Bronchial epithelial cell (primary cell): Measurements from ENCODE around the gene SSBP3. TPM values are rescaled to one million over a fixed set of nuclear protein-coding genes. Genes with fewer than 3 reads are reported as not detected.

Experiments
- DNase-seq: peaks from one replicate; pipeline ENCODE4 v3.0.0-alpha.2; 2010; ENCODE audit warnings: low read depth
- FAIRE-seq: peaks from 2 replicates; lab custom pipeline; 2011; peaks lifted over from hg19 to GRCh38; lab: Jason Lieb, UNC
- H3K27me3 ChIP-seq: 2 replicates; pipeline ENCODE4 v1.5.1; 2011; ENCODE audit warnings: low read length; ENCODE audit not compliant: control insufficient read depth, insufficient read depth
- H3K36me3 ChIP-seq: 2 replicates; pipeline ENCODE4 v1.5.1; 2011; ENCODE audit warnings: low read length; ENCODE audit not compliant: control insufficient read depth, insufficient read depth
- H3K4me3 ChIP-seq: 2 replicates; pipeline ENCODE4 v1.5.1; 2011; ENCODE audit warnings: mild to moderate bottlenecking, low read depth, low read length, control low read depth
- total RNA-seq: library from RNA; depleted of rRNA; stranded (reverse); fragments of >200 nt; gene quantifications from 2 replicates; pipeline ENCODE4 v1.2.1, GENCODE V29; 2014
- TF ChIP-seq, protein P1 (sequence below): IDR thresholded peaks from 2 replicates; pipeline ENCODE4 v1.5.1; 2011; ENCODE audit warnings: mild to moderate bottlenecking, moderate library complexity, low read length, control low read depth, inconsistent platforms; ENCODE audit not compliant: insufficient read depth, severe bottlenecking

Gene SSBP3
- total RNA-seq, 1 donor from 2014 or later = 3.7 TPM

DNA sequence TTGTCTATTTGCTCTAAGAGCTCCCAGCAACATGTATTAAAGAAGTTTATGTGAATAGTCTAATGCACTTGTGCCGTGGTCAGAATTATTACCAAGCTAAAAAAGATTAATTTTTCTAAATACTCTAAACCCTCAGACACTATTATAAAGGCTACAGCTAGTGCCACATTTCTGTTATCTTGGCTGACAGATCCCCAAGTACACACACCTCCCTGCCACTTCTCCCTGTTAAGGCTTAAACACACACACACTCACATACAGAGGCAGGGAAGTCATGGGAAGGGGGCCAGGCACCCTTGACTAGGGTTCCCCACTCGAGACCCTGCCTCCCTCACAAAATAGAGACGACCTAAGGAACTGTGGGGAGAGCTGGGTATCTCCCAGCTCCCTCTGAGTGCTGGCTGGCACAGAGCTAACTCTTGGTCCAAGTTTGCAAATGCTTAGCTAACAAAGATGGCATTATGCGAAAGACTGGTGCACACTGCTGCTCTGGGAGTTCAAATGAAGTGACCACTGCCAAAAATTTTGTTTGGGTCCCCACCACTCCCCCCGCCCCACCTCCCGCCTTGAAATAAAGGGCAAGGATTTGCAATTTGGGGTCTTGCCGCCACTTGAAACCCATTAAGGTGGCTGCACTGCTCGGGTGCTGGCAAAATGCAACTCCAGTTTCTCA lies 9.8 kb downstream of the SSBP3 start:
- FAIRE-seq (no peak), DNase-seq (no peak)
- TF ChIP-seq, protein P1, sequence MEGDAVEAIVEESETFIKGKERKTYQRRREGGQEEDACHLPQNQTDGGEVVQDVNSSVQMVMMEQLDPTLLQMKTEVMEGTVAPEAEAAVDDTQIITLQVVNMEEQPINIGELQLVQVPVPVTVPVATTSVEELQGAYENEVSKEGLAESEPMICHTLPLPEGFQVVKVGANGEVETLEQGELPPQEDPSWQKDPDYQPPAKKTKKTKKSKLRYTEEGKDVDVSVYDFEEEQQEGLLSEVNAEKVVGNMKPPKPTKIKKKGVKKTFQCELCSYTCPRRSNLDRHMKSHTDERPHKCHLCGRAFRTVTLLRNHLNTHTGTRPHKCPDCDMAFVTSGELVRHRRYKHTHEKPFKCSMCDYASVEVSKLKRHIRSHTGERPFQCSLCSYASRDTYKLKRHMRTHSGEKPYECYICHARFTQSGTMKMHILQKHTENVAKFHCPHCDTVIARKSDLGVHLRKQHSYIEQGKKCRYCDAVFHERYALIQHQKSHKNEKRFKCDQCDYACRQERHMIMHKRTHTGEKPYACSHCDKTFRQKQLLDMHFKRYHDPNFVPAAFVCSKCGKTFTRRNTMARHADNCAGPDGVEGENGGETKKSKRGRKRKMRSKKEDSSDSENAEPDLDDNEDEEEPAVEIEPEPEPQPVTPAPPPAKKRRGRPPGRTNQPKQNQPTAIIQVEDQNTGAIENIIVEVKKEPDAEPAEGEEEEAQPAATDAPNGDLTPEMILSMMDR = no peak

DNA sequence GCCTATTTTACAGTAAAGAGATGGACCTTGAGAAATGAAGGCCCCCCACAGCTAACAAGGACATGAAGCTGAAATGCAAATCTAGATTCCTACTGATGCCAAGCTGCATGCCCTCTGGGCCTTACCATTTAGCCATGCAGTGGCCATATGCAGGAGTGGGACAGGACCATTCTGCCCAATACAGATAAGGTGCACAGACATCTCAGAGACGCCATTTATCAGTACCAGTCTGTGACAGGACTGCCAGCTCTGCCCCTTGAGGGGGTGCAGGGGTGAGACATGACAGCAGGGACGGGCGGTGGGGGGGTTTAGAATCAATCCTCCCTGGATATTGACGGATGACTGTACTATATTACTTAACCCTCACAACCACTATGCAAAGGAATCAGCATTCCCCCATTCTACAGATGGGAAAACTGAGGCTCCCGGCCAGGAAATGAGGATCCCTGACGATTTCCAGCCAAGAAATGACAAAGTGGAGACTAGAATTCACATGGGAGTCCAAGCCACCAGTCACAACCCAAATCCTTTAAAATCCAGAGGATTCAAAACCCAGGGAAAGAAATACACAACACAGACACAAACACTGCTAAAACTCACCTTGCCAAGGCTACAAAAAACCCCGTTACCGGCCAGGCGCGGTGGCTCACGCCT lies 10.8 kb downstream of the SSBP3 start:
- TF ChIP-seq, protein P1 = no peak
- Histone ChIP-seq H3K36me3 (peaks cover 3% of the 10 kb centered on the region), H3K27me3 (no peaks in the 10 kb centered on the region), H3K4me3 (no peak overlapping the region)
- FAIRE-seq (no peak), DNase-seq (no peak)

More for the DNA sequence above, 9.8 kb downstream of the SSBP3 start:
- Histone ChIP-seq H3K4me3 (no peak overlapping the region), H3K36me3 (peaks cover 6% of the 10 kb centered on the region), H3K27me3 (no peaks in the 10 kb centered on the region)

DNA sequence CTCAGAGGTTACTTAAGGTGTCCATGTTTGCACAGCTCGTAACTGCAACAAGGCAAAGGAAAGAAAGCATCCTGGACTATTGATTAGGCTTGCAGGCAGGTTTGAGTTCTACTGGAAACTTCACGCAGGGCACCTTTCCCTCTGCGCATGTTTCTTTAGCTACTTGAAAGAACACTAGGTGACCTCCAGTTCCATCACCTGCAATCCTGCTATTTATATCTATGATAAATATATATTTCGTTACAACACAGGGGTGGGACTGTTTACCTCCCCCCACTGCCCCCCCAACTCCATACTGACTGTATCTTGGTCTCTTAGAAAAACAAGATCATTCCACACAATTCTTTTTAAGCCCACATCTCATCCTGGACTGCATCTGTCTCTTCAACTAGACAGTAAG lies 12.1 kb downstream of the SSBP3 start:
- Histone ChIP-seq H3K4me3 (no peak overlapping the region), H3K27me3 (no peaks in the 10 kb centered on the region), H3K36me3 (peaks cover 3% of the 10 kb centered on the region)
- FAIRE-seq = no peak
- no peak for DNase-seq
- TF ChIP-seq, protein P1 = no peak

- TF ChIP-seq, protein P1 = no peak
- no peaks in the 10 kb centered on the region for H3K27me3 ChIP-seq
- H3K36me3 ChIP-seq = no peaks in the 10 kb centered on the region
- no peak overlapping the region for H3K4me3 ChIP-seq
- FAIRE-seq (no peak), DNase-seq (no peak)
These were observed 13.8 kb downstream of the SSBP3 start for GRCh38 chr1:54392401-54392800.

GRCh38 chr1:54391450-54392209 lies 14.6 kb downstream of the SSBP3 start:
- TF ChIP-seq, protein P1 = no peak
- FAIRE-seq (no peak), DNase-seq (no peak)
- Histone ChIP-seq H3K4me3 (no peak overlapping the region), H3K36me3 (no peaks in the 10 kb centered on the region), H3K27me3 (no peaks in the 10 kb centered on the region)
